Effector CD4-positive, alpha-beta T cell (primary cell): ENCODE data around the gene TBL1Y. TPM values are rescaled to one million over a fixed set of nuclear protein-coding genes. Genes with fewer than 3 reads are reported as not detected.
"Not testable (repeated sequence)": the region's sequence is repeated elsewhere in the genome, so short reads cannot be mapped to it uniquely, and the experiment has no call there.

ENCODE experiments used
- DNase-seq: peaks from one replicate; pipeline ENCODE4 v3.0.0-alpha.2; 2020
- total RNA-seq: gene quantifications from one replicate; lab custom pipeline; 2026; lab: John Stamatoyannopoulos, UW

The TBL1Y gene
- total RNA-seq = not detected

GRCh38 chrY:6910372-6911252, at the start of gene TBL1Y:
Gene TBL1Y, plus strand, starts transcription at chrY:6910697. Its CDS starts 114,388 bp downstream, at chrY:7025085.
- DNase-seq = no peak

GRCh38 chrY:6894496-6894895, 16.0 kb upstream of the TBL1Y start:
- DNase-seq = no peak

DNA sequence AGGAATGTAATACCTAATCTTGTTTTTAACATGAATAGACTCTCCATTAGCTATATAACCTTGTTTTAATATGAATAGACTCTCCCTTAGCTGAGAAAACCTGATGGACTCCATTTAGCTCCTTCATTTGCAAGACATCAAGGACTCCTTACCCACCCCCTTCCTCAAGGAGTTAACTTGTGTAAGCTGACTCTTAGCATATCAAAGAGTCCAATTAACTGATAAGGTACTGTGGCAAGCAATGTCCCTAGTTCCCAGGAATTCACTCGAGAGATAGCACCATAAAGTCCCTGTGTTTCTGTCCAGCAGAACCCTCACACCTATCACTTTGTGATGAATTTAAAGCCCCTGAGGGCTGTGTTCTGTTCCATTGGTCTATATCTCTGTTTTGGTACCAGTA, 15.3 kb upstream of the TBL1Y start:
- DNase-seq = no peak

DNA sequence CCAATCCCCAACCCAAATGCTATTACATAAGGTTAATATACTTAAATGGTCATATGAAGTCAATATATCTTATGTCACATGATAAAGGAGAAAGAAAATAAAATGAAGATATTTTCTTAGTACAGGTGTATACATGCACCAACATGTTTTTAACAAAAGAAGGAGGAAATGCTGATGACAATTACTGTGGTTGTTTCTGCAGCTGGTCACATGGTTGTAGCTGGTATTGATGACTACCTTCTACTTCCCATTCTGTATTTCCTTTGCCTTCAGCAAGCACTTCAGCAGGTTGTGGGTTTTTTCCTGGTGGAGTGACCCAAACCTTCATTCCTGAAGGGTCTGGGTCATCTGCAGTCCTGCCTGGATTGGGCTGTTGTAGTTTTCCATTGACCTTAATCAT, 8.4 kb upstream of the TBL1Y start:
- not testable (repeated sequence) for DNase-seq

DNA sequence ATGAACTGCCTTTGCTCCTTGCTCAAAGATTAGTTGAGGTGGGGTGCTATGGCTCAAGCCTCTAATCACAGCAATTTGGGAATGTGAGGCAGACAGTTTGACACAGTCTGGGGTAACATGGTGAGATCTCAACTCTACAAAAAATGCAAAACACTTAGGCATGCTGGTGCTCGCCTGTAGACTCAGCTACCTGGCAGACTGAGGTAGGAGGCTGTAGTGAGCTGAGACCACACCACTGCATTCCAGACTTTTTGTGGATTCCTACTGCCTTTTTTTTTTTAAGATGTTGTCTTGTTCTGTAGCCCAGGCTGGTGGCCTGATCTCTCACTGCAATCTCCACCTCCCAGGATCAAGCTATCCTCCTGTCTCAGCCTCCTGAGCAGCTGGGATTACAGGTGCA, 2.9 kb upstream of the TBL1Y start:
- DNase-seq = no peak

GRCh38 chrY:6908021-6908420, 2.5 kb upstream of the TBL1Y start:
- not testable (repeated sequence) for DNase-seq

DNA sequence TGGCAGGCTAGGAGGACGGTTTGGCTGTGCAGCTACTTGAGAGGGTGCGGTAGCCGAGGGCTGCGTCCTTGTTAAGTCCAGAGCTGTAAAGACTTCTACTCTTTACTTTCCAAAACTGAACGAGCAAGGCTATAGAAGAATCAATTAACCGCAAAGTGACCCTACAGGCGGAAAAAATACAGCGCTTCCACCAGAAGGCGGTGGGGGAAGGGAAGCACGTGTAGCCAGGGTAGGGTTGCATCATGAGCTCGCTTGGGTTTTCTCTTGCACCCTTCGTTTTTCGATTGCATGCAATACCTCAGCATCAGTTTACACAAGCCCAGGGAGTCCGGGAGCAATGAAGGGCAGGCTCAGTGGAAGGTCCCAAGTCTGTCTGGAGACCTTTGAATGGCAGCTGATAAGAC, 1.4 kb upstream of the TBL1Y start:
- no peak for DNase-seq

DNA sequence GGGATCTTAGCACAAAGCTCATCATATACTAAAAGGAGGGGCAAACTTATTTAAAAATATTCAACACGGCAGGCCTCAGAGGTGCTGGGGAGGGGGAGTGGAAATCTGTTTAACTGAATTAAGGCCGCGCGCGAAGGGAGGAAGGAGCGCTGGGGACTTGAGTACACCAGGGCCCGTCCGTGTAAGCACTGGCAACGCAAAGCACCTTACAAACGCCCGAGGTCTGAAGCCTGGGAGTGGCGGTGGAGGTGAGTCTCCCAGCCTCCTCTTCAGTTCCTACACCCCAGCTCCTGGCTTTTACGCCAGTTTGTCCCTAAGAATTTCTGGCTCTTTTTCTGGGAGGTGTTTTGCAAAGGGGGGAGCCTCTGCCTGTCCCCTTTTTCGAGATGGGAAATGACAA, 641 bp upstream of the TBL1Y start:
- DNase-seq = no peak

DNA sequence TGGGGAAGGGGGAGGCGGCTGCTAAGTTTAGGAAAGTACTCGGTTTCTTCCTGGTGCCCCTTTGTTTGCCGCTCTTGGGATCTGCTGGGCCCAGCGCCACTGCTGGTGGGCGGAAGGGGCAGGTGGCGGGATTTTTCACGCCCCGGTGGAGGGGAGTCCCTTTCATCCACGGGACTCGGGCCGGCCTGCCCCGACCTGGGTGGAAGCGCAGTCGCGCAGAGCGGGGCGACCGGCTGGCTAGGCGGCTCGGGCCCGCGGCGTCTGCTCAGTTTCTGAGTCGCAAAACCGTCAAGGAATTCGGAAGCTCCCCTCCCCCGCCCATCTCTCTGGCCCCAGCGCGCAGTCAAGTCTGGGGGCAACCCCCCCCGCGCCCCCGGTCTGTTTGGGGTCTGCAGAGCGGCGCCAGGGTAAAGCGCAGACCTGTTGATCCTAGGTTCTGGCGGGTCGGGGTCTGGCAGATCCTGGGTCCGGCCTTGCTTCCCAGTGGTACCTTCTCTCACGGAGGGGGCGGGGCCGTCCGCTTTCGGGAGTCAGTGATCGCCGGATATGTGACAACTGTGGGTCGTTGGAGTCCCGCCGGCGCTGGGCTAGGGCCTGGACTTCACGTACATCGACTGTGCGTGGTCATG, 870 bp downstream of the TBL1Y start, which contains the start of gene AMELY:
Gene AMELY, minus strand, starts transcription at position 500 of the 629 bp plus-strand sequence. CDS start 39,144 bp downstream, outside the sequence.
- no peak for DNase-seq

- DNase-seq = no peak
Observed at GRCh38 chrY:6913362-6913761, 2.9 kb downstream of the TBL1Y start.

DNA sequence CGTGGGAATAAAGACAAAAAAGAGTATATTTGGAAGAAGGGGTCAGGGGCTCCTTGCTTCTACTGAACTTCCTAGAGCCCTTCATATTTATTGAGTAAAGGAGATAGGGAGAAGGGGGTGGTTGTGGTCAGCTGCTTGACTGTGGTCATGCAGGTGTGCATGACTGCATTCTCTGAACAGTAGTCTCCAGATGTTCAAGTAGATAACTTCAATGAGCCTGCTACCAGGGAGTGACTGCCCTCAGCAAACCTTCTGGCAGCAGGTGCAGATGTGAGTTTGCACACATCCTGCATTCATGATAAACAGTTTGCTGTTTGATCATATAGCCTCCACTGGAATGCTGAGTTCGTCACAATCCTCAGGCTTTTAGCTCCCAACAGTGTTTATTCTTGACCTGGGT, 10.6 kb downstream of the TBL1Y start:
- no peak for DNase-seq

- DNase-seq = no peak
Observed at GRCh38 chrY:6928265-6928664, 17.8 kb downstream of the TBL1Y start.

GRCh38 chrY:6929237-6929636, 18.7 kb downstream of the TBL1Y start:
- DNase-seq = no peak

GRCh38 chrY:6931779-6932396, 21.4 kb downstream of the TBL1Y start:
- no peak for DNase-seq

DNA sequence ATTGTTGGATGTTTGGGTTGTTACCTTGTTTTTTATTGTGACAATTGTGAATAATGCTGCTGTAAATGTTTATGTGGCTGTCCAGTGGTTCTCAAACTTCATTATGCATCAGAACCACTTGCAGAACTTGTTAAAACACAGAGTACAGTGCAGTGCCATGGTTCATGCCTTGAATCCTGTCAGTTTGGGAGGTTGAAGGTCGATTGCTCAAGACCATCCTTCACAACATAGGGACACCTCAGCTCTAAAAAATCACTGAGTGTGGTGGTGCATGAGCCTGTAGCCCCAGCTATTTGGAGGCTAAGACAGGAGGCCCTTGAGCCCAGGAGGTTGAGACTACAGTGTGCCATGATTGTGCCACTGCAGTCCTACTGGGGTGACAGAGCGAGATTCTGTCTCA, 25.0 kb downstream of the TBL1Y start:
- DNase-seq = no peak

- no peak for DNase-seq
Observed at GRCh38 chrY:6947695-6948094, 37.2 kb downstream of the TBL1Y start.

- no peak for DNase-seq
Observed at GRCh38 chrY:6948378-6948777, 37.9 kb downstream of the TBL1Y start.

DNA sequence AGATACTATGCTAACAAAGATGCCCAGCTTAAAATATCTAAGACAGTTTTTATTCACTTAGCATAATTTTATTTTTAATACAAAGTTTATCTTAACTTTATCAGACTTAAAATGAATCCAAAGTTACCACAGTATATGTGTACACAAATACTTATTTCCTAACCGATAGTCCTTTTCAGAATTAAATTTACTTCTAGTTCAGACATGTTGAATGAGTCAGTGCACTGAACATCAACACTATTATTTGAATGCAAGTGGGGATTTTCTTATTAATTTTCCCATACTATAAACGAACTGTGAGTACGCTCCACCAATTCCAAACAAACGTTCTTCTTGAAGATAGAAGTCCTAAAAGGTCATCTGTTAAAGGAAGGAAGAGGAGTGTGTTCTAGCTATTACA, 39.5 kb downstream of the TBL1Y start:
- DNase-seq = no peak

DNA sequence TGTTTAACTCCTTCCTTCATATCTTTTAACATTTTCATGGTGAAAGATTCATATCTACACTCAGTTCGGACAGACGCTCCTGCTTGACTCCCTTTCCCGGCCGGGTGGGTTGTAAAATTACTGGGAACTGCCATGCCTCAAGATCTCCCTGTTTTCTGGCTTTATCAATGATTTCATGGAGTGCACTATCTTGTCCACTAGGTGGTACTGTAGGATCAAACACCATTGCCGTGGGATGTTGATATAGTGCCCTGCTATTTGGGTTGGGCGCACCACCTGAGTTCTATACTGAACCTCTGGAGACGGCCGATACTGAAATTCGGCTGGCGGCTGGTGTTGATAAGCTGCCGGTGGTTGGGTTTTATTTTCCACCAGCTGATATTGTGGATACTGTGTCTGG, 54.2 kb downstream of the TBL1Y start:
- no peak for DNase-seq

DNA sequence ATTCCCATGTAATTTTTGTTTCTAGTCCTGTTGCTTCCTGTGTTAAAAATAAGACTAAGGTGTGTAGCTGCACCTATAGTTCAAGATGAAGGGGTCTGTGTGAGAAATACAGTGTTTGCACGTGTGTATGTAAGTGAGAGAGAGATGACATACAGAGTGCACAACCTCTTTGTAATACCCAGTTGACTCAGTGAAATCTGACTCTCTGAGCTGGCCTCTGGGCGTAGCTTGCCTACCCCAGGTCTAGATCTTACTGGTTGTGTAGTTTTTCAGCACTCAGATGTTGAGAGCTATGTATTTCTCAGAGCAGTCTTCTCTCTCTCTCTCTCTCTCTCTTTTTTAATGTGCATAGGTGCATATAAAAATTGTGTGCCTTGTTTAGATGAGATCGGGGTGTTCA, 56.0 kb downstream of the TBL1Y start:
- no peak for DNase-seq

GRCh38 chrY:6967736-6968135, 57.2 kb downstream of the TBL1Y start:
- DNase-seq = no peak

DNA sequence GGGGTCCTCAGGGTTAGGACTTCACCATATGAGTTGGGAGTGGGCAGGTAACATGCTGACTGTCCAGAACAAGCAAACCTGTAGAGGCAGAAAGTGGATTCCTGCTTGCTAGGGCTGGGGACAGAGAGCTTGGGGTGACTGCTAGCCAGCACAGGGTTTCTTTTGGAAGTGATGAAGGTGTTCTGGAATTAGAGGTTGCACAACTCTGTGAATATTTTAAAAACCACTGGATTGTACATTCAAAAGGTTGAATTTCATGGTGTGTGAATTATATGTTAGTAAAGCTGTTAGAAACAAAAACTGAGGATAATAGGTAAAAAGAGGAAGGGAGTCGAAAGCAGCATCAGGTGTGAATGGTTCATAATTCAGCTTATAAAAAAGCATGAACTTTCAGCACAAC, 57.7 kb downstream of the TBL1Y start:
- DNase-seq = no peak

- no peak for DNase-seq
Observed at GRCh38 chrY:6972271-6972887, 61.9 kb downstream of the TBL1Y start.
